Dendritic cell treated with granulocyte-macrophage colony-stimulating factor and Interleukin-4, amounts not matched to agents 40 ng/mL and 50 ng/mL, for 4 days (primary cell): ENCODE data around the gene CCDC12.

Source experiments
- H3K27ac Mint-ChIP-seq: one replicate; pipeline ENCODE4 v1.8.0; 2022; ENCODE audit warnings: mild to moderate bottlenecking, mixed read lengths
- H3K27me3 Mint-ChIP-seq: one replicate; pipeline ENCODE4 v1.8.0; 2022; ENCODE audit warnings: mild to moderate bottlenecking, mixed read lengths
- H3K36me3 Mint-ChIP-seq: one replicate; pipeline ENCODE4 v1.8.0; 2022; ENCODE audit warnings: low read depth, mixed read lengths
- H3K4me1 Mint-ChIP-seq: one replicate; pipeline ENCODE4 v1.8.0; 2022; ENCODE audit warnings: low read depth, mixed read lengths
- H3K4me3 Mint-ChIP-seq: one replicate; pipeline ENCODE4 v1.8.0; 2022; ENCODE audit warnings: mild to moderate bottlenecking, moderate library complexity, mixed read lengths
- H3K9me3 Mint-ChIP-seq: one replicate; pipeline ENCODE4 v1.8.0; 2022; ENCODE audit warnings: mixed read lengths
- intact Hi-C: fragments of 100-400 bp; cut with micrococcal nuclease; formaldehyde crosslinking; loops from one replicate; pipeline ENCODE4 v1.15.0; 2022

CCDC12 gene

DNA sequence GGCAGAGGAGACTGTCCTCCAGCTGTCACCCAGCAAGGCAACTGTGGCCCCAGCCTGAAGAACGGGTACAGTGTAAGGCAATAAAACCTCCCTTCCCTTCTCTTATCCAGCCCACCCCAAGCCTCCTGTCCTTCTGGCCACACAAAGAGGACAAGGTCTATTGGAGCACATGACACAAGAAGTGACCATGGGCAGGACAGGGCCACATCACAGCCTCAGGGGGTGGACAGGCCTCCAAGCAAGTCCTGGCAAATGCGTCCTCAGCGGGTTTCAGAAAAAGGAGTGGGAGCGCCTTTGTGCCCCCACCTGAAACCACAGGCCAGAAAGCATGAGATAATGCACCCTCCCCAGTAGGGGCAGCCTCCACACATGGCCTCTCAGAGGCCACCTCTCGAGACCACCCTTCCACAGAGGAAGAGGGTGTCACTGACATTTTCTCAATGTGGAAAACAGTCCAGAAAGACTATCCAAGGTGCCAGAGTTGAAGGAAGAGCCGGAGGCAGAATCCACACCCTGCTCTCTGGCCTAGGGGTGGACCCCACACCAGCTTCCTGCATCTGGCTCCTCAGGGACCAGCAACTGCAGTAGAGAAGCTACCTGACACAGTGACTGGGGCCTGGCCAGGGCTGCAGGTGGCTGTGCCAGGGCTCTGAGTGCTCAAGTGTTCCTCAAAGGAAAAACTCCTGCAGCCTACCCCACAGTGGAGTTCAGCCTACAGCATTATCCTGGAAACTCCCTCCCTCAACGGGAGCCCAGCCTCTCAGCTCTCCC is 43.9 kb downstream of the CCDC12 start:
- intact Hi-C loops: loop anchor here (2.0 kb wide), 1 partner anchor 20 kb away; no protein-coding TSS in a partner anchor
- peak overlapping the region; percentile 85 for H3K27ac Mint-ChIP-seq
- peaks cover 94% of the 10 kb centered on the region for H3K4me1 Mint-ChIP-seq
- H3K9me3 Mint-ChIP-seq: peaks cover 11% of the 10 kb centered on the region
- no peaks in the 10 kb centered on the region for H3K27me3 Mint-ChIP-seq
- H3K4me3 Mint-ChIP-seq: no peak overlapping the region
- H3K36me3 Mint-ChIP-seq: peaks cover 48% of the 10 kb centered on the region

DNA sequence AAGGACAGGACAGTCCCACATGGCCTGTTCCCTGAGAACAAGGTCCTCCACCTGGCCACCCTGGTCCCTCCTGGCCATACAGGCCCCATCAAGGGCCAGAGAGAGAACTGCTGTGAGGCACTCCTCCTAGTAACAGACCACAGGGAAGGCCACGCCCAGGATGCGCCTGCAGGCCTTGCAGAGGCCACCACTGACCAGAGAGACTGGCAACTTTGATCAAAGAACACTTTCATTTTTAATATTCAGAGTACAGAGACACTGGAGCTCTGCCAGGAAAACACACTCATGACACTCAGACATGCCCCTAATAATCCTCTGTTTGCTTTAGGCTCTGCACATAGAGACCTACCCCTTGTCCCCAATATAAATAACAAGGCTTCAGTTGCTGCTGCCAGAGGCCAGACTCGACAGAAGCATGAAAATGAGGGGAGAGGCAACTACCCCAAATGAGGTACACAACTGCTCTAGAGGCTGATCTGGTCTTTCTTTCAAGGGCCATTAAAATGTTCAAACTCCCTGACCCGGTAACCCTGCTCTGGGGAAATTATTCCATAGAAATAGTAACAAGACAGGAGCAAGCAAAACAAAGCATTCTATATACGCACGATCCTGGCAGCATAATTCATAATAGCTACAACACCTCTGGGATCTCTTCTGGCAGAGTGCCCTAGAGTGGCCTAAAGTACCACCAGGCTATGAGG is 44.8 kb downstream of the CCDC12 start:
- peak overlapping the region; percentile 51 for H3K4me3 Mint-ChIP-seq
- peaks cover 94% of the 10 kb centered on the region for H3K4me1 Mint-ChIP-seq
- H3K27me3 Mint-ChIP-seq: no peaks in the 10 kb centered on the region
- peaks cover 40% of the 10 kb centered on the region for H3K36me3 Mint-ChIP-seq
- intact Hi-C loops: loop anchor here (2.0 kb wide), 1 partner anchor 21 kb away; no protein-coding TSS in a partner anchor
- H3K27ac Mint-ChIP-seq: peak overlapping the region; percentile 85
- H3K9me3 Mint-ChIP-seq: peaks cover 11% of the 10 kb centered on the region

DNA sequence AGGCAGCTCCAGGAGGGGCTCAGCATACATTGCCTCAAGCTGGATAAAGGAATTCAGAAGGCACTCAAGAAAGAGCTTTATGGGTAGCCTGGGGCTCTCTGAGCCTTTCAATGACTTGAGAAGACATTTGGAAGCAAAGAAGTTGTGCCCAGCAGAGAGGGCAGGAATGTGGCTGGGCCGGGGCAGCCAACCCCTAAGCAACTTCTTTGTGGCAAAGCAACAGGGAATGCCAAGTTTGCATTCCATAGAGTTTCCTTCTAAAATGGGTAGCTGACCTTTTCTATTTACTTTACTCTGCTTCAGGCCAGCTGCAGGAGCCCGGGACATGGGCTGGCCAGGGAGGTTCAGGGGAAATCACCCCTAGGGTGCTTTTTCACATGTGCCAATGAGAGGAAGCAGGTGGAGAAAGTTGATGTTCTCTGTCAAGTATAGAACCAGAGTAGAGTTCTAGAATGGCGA is 45.6 kb downstream of the CCDC12 start:
- Mint-ChIP-seq H3K27ac (peak overlapping the region; percentile 85), H3K4me1 (peaks cover 94% of the 10 kb centered on the region), H3K27me3 (no peaks in the 10 kb centered on the region), H3K36me3 (peaks cover 39% of the 10 kb centered on the region), H3K9me3 (peaks cover 11% of the 10 kb centered on the region), H3K4me3 (peak overlapping the region; percentile 37)
- intact Hi-C loops: no loop called here

DNA sequence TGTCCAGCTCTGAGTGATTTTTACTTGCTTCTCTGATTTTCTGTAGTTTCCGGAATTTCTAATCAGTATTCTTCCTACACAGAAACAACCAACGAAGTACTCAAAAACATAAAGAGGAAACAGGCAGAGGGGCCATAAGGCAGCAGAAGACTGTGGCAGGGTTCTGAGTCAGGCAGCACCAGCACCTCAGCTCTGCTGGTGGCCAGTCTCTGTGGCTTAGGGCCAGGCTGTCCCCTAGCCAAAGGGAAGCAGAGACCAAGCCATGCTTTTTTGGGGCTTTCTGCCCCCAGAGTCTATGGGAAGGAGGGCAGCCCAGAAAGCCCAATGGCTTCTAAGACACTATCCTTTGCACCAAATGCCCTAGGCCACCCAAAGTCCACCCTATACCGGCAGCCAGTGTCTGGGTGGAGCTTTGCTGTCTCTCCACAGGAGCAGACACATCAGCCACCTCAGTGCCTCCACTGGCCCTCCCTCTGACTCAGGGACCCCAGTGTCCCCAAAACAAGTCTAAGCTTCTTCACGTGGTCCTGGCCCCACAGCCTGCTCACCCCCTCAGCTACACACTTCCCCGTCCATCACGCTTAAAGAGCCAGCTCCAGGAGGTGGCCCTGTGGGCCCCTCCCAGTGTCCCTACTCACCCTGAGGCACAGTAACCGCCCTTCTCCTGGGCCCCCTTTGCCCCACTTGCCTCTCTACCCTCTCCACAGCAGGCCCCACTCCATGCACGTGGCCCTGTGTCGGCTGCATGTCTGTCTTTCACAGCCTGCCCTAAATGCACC is 46.2 kb downstream of the CCDC12 start:
- peaks cover 94% of the 10 kb centered on the region for H3K4me1 Mint-ChIP-seq
- H3K9me3 Mint-ChIP-seq: peaks cover 11% of the 10 kb centered on the region
- H3K27ac Mint-ChIP-seq: peak overlapping the region; percentile 85
- no peaks in the 10 kb centered on the region for H3K27me3 Mint-ChIP-seq
- peak overlapping the region; percentile 37 for H3K4me3 Mint-ChIP-seq
- intact Hi-C loops: no loop called here
- H3K36me3 Mint-ChIP-seq: peaks cover 39% of the 10 kb centered on the region

DNA sequence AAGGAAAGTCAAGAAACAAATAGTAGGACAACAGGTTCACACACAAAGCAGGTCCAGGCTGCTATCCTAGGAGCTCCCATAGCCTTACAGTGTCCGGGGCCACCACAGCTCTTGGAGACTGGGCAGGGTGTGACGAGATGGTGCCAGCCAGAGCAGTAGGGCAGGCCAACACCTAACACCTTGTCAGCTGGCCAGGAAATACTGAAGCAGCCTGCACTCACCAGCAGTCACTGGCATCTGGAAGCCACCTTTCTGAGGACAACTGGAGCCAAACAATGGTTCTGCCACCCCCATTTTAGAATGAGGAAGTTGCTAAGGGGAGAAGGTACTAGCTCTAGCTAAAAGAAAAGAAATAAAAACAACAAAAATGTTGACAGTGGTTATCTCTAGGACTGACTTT is 47.2 kb downstream of the CCDC12 start:
- Mint-ChIP-seq H3K27me3 (no peaks in the 10 kb centered on the region), H3K36me3 (peaks cover 40% of the 10 kb centered on the region), H3K27ac (peak overlapping the region; percentile 85), H3K4me3 (no peak overlapping the region), H3K9me3 (peaks cover 11% of the 10 kb centered on the region), H3K4me1 (peaks cover 89% of the 10 kb centered on the region)
- intact Hi-C loops: loop anchor here (5.0 kb wide), 1 partner anchor 48 kb away; the partner anchor contains the start of genes CCDC12 and NBEAL2

DNA sequence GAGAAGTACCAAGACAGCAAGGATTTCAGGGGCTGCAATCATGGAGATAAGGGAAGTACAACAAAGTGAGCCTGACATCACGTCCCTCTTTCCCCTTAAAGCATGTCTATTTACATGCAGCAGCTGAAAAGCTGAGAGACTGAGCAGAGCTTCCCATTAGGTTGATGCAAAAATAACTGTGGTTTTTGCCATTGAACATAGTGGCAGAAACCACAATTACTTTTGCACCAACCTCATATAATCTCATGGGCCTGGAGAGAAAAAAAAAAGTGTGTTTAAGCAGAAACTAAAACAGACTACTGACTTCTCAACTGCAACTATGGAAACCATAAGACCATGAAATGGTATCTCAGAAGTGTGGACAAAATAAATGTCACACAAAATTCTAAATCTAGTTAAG is 48.3 kb downstream of the CCDC12 start:
- Mint-ChIP-seq H3K36me3 (peaks cover 50% of the 10 kb centered on the region), H3K9me3 (peaks cover 11% of the 10 kb centered on the region), H3K27me3 (no peaks in the 10 kb centered on the region), H3K4me1 (peaks cover 91% of the 10 kb centered on the region), H3K27ac (peak overlapping the region; percentile 85), H3K4me3 (no peak overlapping the region)
- intact Hi-C loops: loop anchor here (5.0 kb wide), 1 partner anchor 49 kb away; the partner anchor contains the start of genes CCDC12 and NBEAL2

DNA sequence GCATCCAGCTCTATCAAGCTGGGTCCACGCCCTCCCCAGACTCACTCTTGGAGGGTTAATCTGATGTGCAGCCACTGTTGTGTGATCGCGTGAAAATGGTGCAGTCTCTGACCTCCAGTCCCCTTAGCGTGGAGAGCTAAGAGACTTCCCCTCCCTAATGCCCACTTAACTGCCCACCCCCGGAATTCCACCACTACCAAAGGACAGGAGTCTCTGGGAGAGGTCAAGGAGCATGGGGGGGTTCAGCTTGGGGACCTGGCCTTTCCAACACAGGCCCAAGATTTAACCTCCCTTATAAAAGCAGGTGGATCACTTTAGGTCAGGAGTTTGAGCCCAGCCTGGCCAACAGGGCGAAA is 48.8 kb downstream of the CCDC12 start:
- peaks cover 11% of the 10 kb centered on the region for H3K9me3 Mint-ChIP-seq

DNA sequence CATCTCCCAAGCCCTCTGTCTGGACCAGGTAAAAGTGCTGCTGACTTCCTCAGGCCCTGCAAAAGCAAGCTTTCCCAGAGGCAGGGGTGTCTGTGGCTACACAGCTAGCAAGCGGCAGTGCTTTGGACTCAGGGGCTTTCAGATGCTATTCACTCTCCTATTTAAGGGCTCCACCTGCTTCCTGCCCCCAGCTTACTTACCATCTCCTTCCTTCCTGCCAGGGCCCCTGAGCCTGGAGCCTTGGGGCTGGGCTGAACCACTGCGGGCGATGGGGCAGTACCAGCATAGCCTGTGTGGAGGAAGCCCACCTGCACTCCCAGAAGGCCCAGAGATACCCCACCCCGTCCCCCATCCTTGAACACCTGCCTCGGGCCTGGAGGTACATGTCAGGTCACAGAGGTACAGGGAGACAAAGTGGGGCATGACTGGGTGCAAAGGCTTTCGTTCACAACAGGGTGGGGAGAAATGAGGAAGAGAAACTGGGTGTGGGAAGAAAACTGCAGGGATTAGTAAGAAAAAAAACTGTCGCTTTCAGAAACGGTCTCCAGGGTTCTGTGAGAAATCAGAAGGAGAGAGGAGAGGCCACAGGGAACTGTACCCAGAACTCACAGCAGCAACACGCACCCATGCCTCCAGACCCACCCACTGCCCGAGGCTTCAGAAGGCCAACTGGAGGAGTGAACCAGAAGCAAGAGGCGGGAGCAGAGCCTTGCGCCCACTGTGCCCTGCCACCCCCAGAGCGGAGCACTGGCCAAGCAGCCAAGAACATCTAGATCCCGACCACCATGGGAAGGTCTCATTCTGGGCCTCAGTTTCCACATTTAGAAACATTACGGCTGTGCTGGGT is 49.5 kb downstream of the CCDC12 start:
- Mint-ChIP-seq H3K27me3 (no peaks in the 10 kb centered on the region), H3K4me1 (peaks cover 84% of the 10 kb centered on the region), H3K9me3 (peaks cover 11% of the 10 kb centered on the region), H3K4me3 (peak overlapping the region; percentile 54), H3K36me3 (peaks cover 62% of the 10 kb centered on the region), H3K27ac (peak overlapping the region; percentile 85)
- intact Hi-C loops: loop anchor here (5.0 kb wide), 1 partner anchor 50 kb away; the partner anchor contains the start of genes CCDC12 and NBEAL2

More for the DNA sequence above, 48.8 kb downstream of the CCDC12 start:
- Mint-ChIP-seq H3K36me3 (peaks cover 56% of the 10 kb centered on the region), H3K4me1 (peaks cover 89% of the 10 kb centered on the region), H3K27ac (peak overlapping the region; percentile 85), H3K27me3 (no peaks in the 10 kb centered on the region), H3K4me3 (peak overlapping the region; percentile 54)
- intact Hi-C loops: loop anchor here (5.0 kb wide), 1 partner anchor 50 kb away; the partner anchor contains the start of genes CCDC12 and NBEAL2

DNA sequence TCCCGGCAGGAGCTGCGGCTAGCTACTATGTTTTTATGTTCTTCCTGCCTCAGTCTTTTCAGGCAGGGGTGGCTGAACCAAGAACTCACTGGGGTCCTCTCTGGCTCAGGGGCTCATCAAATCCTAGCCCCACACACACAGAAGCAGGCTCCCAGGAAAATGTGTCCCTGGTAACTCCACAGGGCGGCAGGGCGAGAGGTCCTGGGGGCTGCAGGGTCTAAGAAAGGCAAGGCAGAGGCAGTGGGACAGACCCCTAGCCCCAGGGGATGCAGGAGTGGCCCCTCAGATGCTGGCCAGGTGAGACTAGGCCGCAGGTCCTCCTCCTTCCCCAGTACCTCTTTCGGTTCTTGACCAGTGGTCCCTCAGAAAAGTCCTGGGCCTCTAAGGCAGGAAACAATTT is 50.1 kb downstream of the CCDC12 start:
- no peak overlapping the region for H3K4me3 Mint-ChIP-seq

DNA sequence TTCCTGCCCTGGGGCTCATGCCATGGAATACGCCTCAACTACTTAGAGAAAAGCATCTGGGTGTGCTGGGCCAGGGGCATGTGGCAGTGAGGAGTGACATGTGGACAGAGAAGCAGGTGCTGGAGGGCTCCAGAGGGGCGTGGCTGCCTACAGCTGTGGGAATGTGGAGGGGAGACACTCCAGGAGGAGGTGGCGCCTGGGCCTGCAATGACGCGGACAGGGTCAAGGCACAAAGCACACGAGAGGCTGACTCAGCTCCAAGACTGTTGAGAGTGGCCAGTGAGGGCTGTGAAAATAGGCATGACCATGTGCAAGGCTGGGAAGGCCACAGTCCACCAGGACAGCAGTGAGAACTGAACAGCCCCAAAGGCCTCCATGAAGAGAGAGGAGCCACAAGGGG is 50.5 kb downstream of the CCDC12 start:
- H3K9me3 Mint-ChIP-seq: peaks cover 11% of the 10 kb centered on the region
- no peak overlapping the region for H3K4me3 Mint-ChIP-seq
- peaks cover 74% of the 10 kb centered on the region for H3K4me1 Mint-ChIP-seq
- no peaks in the 10 kb centered on the region for H3K27me3 Mint-ChIP-seq
- intact Hi-C loops: loop anchor here (5.0 kb wide), 1 partner anchor 51 kb away; the partner anchor contains the start of genes CCDC12 and NBEAL2
- peak overlapping the region; percentile 62 for H3K27ac Mint-ChIP-seq
- peaks cover 67% of the 10 kb centered on the region for H3K36me3 Mint-ChIP-seq

More for the DNA sequence above, 50.1 kb downstream of the CCDC12 start:
- intact Hi-C loops: loop anchor here (5.0 kb wide), 1 partner anchor 51 kb away; the partner anchor contains the start of genes CCDC12 and NBEAL2
- H3K27ac Mint-ChIP-seq: peak overlapping the region; percentile 62
- peaks cover 11% of the 10 kb centered on the region for H3K9me3 Mint-ChIP-seq
- peaks cover 78% of the 10 kb centered on the region for H3K4me1 Mint-ChIP-seq
- H3K27me3 Mint-ChIP-seq: no peaks in the 10 kb centered on the region
- H3K36me3 Mint-ChIP-seq: peaks cover 66% of the 10 kb centered on the region

DNA sequence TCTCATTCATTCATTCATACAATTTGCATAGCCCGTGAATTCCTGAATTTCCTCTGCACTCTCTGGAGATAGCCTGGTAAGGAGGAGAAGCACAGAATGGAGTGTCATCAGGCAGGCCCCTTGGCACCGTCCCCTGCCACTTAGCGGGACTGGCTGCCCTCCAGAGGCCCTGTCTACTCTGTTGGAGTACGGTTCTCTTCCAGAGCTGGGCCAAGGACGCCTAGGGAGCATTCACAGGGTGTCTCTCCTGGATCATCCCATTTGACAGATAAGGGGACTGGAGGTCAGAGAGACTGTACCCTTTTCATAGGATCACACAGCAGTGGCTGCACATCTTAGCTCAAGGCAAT is 51.0 kb downstream of the CCDC12 start:
- Mint-ChIP-seq H3K27me3 (no peaks in the 10 kb centered on the region), H3K27ac (peak overlapping the region; percentile 62), H3K4me1 (peaks cover 69% of the 10 kb centered on the region), H3K36me3 (peaks cover 72% of the 10 kb centered on the region), H3K4me3 (no peak overlapping the region), H3K9me3 (peaks cover 11% of the 10 kb centered on the region)
- intact Hi-C loops: loop anchor here (2.0 to 5.0 kb wide), 2 partner anchors 52 to 73 kb away; partner anchors contain the start of genes CCDC12 and NBEAL2

DNA sequence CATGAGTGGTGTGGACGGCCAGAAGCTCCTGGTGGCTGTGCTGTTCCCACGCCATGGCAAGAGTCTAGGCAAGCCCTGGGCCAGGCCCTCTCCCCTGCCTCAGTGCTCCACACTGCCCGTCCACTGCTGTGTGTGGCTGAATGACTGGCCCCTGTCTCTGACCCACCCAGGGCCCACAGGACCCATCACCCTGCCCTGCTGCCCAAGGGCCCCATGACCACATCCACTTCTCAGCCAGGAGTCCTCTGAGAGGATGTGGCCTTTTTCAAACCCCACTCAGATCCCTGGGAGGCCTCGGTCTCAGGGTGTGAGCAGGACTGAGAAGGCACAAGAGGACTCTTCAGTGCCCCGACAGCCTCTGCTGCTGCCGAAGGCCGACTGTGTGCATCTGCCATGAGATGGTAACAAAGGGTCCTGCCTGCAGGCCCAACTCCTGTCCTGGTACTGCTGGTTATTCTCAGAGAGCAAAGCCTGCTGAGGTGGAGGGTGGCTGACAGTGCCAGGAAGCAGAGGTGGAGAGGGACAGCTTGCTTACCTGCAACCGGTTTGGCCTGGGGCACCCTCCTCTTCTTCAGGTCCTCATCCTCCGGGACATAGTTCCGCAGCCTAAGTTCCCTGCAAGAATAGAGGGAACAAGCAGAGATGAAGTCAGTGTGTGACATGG is 51.5 kb downstream of the CCDC12 start:
- peaks cover 77% of the 10 kb centered on the region for H3K36me3 Mint-ChIP-seq
- peaks cover 11% of the 10 kb centered on the region for H3K9me3 Mint-ChIP-seq
- intact Hi-C loops: loop anchor here (2.0 to 5.0 kb wide), 2 partner anchors 52 to 74 kb away; partner anchors contain the start of genes CCDC12 and NBEAL2
- peaks cover 64% of the 10 kb centered on the region for H3K4me1 Mint-ChIP-seq
- no peak overlapping the region for H3K4me3 Mint-ChIP-seq
- no peaks in the 10 kb centered on the region for H3K27me3 Mint-ChIP-seq
- H3K27ac Mint-ChIP-seq: peak overlapping the region; percentile 62
